Measurements from ENCODE around the gene ZC3H12C. TPM values are rescaled to one million over a fixed set of nuclear protein-coding genes. Genes with fewer than 3 reads are reported as not detected.

The ZC3H12C gene
- total and polyA plus RNA-seq, 2 of the 13 experiments (the other 11 are each of a cell fraction or from before 2014, with no cell fraction given), result 2.4 to 5.7 TPM

- no peak for TF ChIP-seq ZNF598 (CRISPR knock-in tag; IDR thresholded peaks at IDR 0.05; ENCODE audit: borderline replicate concordance)
- TF ChIP-seq RFX1 (IDR thresholded peaks at IDR 0.05), result no peak
- TF ChIP-seq PPARG (CRISPR knock-in tag; conservative IDR thresholded peaks at IDR 0.05), result no peak
- 0 out of 2 replicates have a peak, but pooled peaks have one; percentile 19 for TF ChIP-seq FOSL2 (CRISPR knock-in tag; IDR thresholded peaks at IDR 0.05)
- TF ChIP-seq FOXC1 (CRISPR knock-in tag; IDR thresholded peaks at IDR 0.05; ENCODE audit: borderline replicate concordance), result no peak
- TF ChIP-seq ZNF430 (CRISPR knock-in tag; IDR thresholded peaks at IDR 0.05), result no peak
- TF ChIP-seq HOXA9 (CRISPR knock-in tag; IDR thresholded peaks at IDR 0.05; ENCODE audit: borderline replicate concordance), result no peak
- TF ChIP-seq NCOA5 (CRISPR knock-in tag; IDR thresholded peaks at IDR 0.05), result no peak
- TF ChIP-seq ZNF557 (CRISPR knock-in tag; IDR thresholded peaks at IDR 0.05), result no peak
- TF ChIP-seq FOXP1 (IDR thresholded peaks at IDR 0.05), result no peak
- no peak for TF ChIP-seq FOXP1 (CRISPR knock-in tag; IDR thresholded peaks at IDR 0.05)
- TF ChIP-seq NFE2L2 (IDR thresholded peaks at IDR 0.05; ENCODE audit: low read length), result peak; percentile 27; the same call in 1 of the 2 replicates
- no peak for TF ChIP-seq CBX5 (CRISPR knock-in tag; IDR thresholded peaks at IDR 0.05; ENCODE audit: borderline replicate concordance)
- TF ChIP-seq CHD2 (IDR thresholded peaks at IDR 0.05; ENCODE audit: low read depth, low read length), result no peak
- no peak for TF ChIP-seq ZNF740 (CRISPR knock-in tag; IDR thresholded peaks at IDR 0.05)
- TF ChIP-seq TEAD3 (CRISPR knock-in tag; optimal IDR thresholded peaks at IDR 0.05; ENCODE audit: borderline replicate concordance), result peak; percentile 19
- no peak for TF ChIP-seq ZNF468 (CRISPR knock-in tag; IDR thresholded peaks at IDR 0.05)
- TF ChIP-seq PLRG1 (conservative IDR thresholded peaks at IDR 0.05), result no peak
- no peak for TF ChIP-seq RFX3 (CRISPR knock-in tag; IDR thresholded peaks at IDR 0.05)
- TF ChIP-seq ZNF563 (CRISPR knock-in tag; IDR thresholded peaks at IDR 0.05), result no peak
- TF ChIP-seq TEAD2 (CRISPR knock-in tag; IDR thresholded peaks at IDR 0.05), result no peak
- TF ChIP-seq NKX3-1 (CRISPR knock-in tag; IDR thresholded peaks at IDR 0.05), result no peak
- no peak for TF ChIP-seq ZNF850 (CRISPR knock-in tag; conservative IDR thresholded peaks at IDR 0.05)
- TF ChIP-seq SP5 (CRISPR knock-in tag; IDR thresholded peaks at IDR 0.05; ENCODE audit: borderline replicate concordance, low read depth), result no peak
- no peak for TF ChIP-seq ZBTB21 (CRISPR knock-in tag; IDR thresholded peaks at IDR 0.05)
- TF ChIP-seq CBX1 (IDR thresholded peaks at IDR 0.05; ENCODE audit: low read depth), result no peak
- TF ChIP-seq ZBTB4 (CRISPR knock-in tag; IDR thresholded peaks at IDR 0.05; ENCODE audit: borderline replicate concordance), result no peak
- TF ChIP-seq ISX (CRISPR knock-in tag; conservative IDR thresholded peaks at IDR 0.05), result no peak
- no peak for TF ChIP-seq FIP1L1 (IDR thresholded peaks at IDR 0.05; ENCODE audit: borderline replicate concordance, insufficient read depth, low read depth, low read length)
- no peak for TF ChIP-seq USF2 (IDR thresholded peaks at IDR 0.05; ENCODE audit: low read depth, low read length)
- no peak for TF ChIP-seq USF2 (CRISPR knock-in tag; IDR thresholded peaks at IDR 0.05; ENCODE audit: borderline replicate concordance)
- peak; percentile 79 for TF ChIP-seq MAFF (IDR thresholded peaks at IDR 0.05; ENCODE audit: low read depth, low read length)
These were observed 32.4 kb downstream of the ZC3H12C start (continued) for GRCh38 chr11:110125632-110126031.
